Keratinocyte (primary cell): ENCODE data around the gene ZNF225. TPM values are rescaled to one million over a fixed set of nuclear protein-coding genes. Genes with fewer than 3 reads are reported as not detected.

Experiments
- DNase-seq: peaks from one replicate; pipeline ENCODE4 v3.0.0-alpha.2; 2011; ENCODE audit warnings: low read depth, missing footprints, low spot score
- FAIRE-seq: peaks from 2 replicates; lab custom pipeline; 2011; peaks lifted over from hg19 to GRCh38; lab: Jason Lieb, UNC
- H2AFZ ChIP-seq: 2 replicates; pipeline ENCODE4 v1.6.0; 2012; ENCODE audit warnings: low read length, control low read depth, inconsistent platforms; ENCODE audit not compliant: control insufficient read depth
- H3K27ac ChIP-seq: 2 replicates; pipeline ENCODE4 v1.5.1; 2011; ENCODE audit warnings: low read length; ENCODE audit not compliant: control insufficient read depth, insufficient read depth
- H3K27me3 ChIP-seq: 3 replicates; pipeline ENCODE4 v1.6.0; 2011; ENCODE audit warnings: low read length; ENCODE audit not compliant: control insufficient read depth, insufficient read depth; ENCODE audit errors: extremely low read depth
- H3K36me3 ChIP-seq, 2 experiments: 2 replicates in 1 of 2; 3 replicates in 1 of 2; pipeline ENCODE4 v1.5.1; 2011; ENCODE audit warnings: low read length in 2 of 2, mild to moderate bottlenecking in 1 of 2; ENCODE audit not compliant: control insufficient read depth in 2 of 2, insufficient read depth in 2 of 2; ENCODE audit errors: extremely low read depth in 1 of 2
- H3K4me1 ChIP-seq: 3 replicates; pipeline ENCODE4 v1.5.1; 2011; ENCODE audit warnings: low read length; ENCODE audit not compliant: control insufficient read depth, insufficient read depth; ENCODE audit errors: extremely low read depth
- H3K4me2 ChIP-seq: 3 replicates; pipeline ENCODE4 v1.6.0; 2011; ENCODE audit warnings: low read depth, low read length; ENCODE audit not compliant: control insufficient read depth, insufficient read depth; ENCODE audit errors: extremely low read depth
- H3K4me3 ChIP-seq, 3 experiments: fragments of 200-600 bp in 1 of 3; sonication (generic) in 1 of 3; 2 replicates in 2 of 3; 3 replicates in 1 of 3; pipeline ENCODE4 v1.5.1; 2011 to 2016; ENCODE audit warnings: low read length in 3 of 3, mild to moderate bottlenecking in 3 of 3, control low read depth in 2 of 3, inconsistent platforms in 1 of 3, low read depth in 1 of 3, mixed read lengths in 1 of 3, mixed run types in 1 of 3, moderate library complexity in 1 of 3; ENCODE audit not compliant: control insufficient read depth in 2 of 3, insufficient read depth in 2 of 3; ENCODE audit errors: extremely low read depth in 1 of 3
- H3K79me2 ChIP-seq: 2 replicates; pipeline ENCODE4 v1.6.0; 2012; ENCODE audit warnings: low read length; ENCODE audit not compliant: control insufficient read depth, insufficient read depth
- H3K9ac ChIP-seq: 3 replicates; pipeline ENCODE4 v1.6.0; 2011; ENCODE audit warnings: low read length; ENCODE audit not compliant: control insufficient read depth, insufficient read depth; ENCODE audit errors: extremely low read depth
- H3K9me1 ChIP-seq: 3 replicates; pipeline ENCODE4 v1.6.0; 2011; ENCODE audit warnings: low read length; ENCODE audit not compliant: control insufficient read depth, insufficient read depth; ENCODE audit errors: extremely low read depth
- H3K9me3 ChIP-seq: 2 replicates; pipeline ENCODE4 v1.5.1; 2012; ENCODE audit warnings: low read depth, low read length; ENCODE audit not compliant: control insufficient read depth
- H4K20me1 ChIP-seq: 3 replicates; pipeline ENCODE4 v1.6.0; 2011; ENCODE audit warnings: low read length; ENCODE audit not compliant: control insufficient read depth, insufficient read depth; ENCODE audit errors: extremely low read depth
- EZH2 ChIP-seq: IDR thresholded peaks from one replicate; pipeline ENCODE4 v1.6.1; 2012; ENCODE audit warnings: inconsistent platforms, mild to moderate bottlenecking, low read length, moderate library complexity
- dilution Hi-C: fragments of 300-500 bp; cut with MboI; formaldehyde crosslinking; loops from one replicate; pipeline ENCODE4 v1.7.0; 2020; ENCODE audit warnings: low sequenced_read_pairs; ENCODE audit not compliant: extremely low pct_ligation_motif_present
- polyA plus RNA-seq, 5 experiments: library from polyadenylated mRNA; depleted of rRNA in 3 of 5; stranded (reverse) in 3 of 5; stranded (forward) in 1 of 5; unstranded in 1 of 5; fragments of >200 nt; gene quantifications; 1 replicate in 1 of 5; 2 replicates in 3 of 5; 3 replicates in 1 of 5; pipeline versions ENCODE4 v1.2.1 to v1.2.3, GENCODE V29; 2011 to 2012; ENCODE audit warnings: missing spikeins in 2 of 5, low read depth in 1 of 5, low replicate concordance in 1 of 5
- TF ChIP-seq, protein P1 (sequence below), 3 experiments: IDR thresholded peaks in 1 of 3; conservative IDR thresholded peaks in 1 of 3; optimal IDR thresholded peaks in 1 of 3; 2 replicates in 2 of 3; 3 replicates in 1 of 3; pipeline versions ENCODE3 to v1.5.1; 2011; ENCODE audit warnings: low read length in 3 of 3, mild to moderate bottlenecking in 3 of 3, moderate library complexity in 2 of 3, control low read depth in 1 of 3, inconsistent platforms in 1 of 3; ENCODE audit not compliant: insufficient read depth in 2 of 3; ENCODE audit errors: extremely low read depth in 1 of 3

ZNF225 gene
- polyA plus RNA-seq, 1 donor (not counting 4 experiments of a cell fraction or from before 2014, with no cell fraction given) = 2.2 TPM

DNA sequence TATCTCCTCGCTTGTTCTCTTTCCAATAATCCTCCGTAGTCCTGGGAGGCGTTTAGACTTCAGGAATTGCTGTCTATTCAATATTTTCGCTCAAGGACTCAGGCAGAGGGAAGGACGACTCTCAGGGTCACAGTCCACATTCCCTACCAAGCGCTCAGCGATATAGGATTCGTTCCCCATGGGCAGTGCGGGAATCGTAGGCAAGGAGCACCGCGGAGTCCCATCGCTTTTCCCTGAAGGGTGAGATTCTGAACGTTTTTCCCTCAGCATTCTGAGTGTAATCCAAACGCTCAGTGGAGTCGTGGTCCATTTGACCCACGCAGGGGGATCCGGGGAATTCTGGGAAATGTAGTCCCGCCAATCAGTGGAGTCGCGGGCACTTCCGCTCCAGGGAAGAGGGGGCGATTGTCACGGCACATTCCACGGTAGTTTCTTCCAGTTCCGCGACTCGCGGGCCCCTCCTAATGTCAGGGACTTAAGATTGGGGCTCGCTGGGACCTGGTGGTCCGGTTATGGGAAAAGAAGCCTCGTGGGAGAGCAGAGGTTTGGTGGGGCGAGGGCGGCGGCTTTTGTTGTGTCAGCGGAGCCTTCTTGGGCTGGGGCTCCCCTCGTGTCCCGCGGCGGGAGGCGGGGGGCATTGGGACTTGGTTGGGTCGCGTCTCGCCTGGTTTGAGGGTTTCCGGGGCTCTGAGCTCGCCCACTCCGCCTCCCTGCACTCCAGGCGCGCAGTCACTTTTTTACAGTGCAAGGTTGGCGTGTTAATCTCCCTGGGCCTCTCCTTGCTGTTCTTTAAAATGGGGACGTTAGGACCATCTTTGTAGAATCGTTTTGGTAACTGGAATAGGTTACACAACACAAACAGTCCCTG is 28.2 kb downstream of the ZNF225 start, which contains the start of gene ZNF234:
TSS of gene ZNF234 (plus strand) at position 364 of the 868 bp plus-strand sequence. CDS start 3,079 bp downstream, outside the sequence.
- H4K20me1 ChIP-seq = no peaks in the 10 kb centered on the region
- peaks cover 15% of the 10 kb centered on the region for H3K4me1 ChIP-seq
- H2AFZ ChIP-seq = peak within 1 kb of the TSS; percentile 100
- no peaks in the 10 kb centered on the region for H3K9me3 ChIP-seq
- H3K36me3 ChIP-seq = peaks cover 0 to 17% of the 10 kb centered on the region in 2 experiments
- peak within 1 kb of the TSS; percentile 81 for H3K9ac ChIP-seq
- FAIRE-seq (peak; percentile 56), DNase-seq (no peak)
- H3K27me3 ChIP-seq = no peaks in the 10 kb centered on the region
- H3K4me3 ChIP-seq = peak within 1 kb of the TSS; percentile 52 to 95 (median 93)
- peak within 1 kb of the TSS; percentile 56 for H3K27ac ChIP-seq
- dilution Hi-C loops = no loop called here
- peak within 1 kb of the TSS; percentile 98 for H3K4me2 ChIP-seq
- TF ChIP-seq, protein P1, sequence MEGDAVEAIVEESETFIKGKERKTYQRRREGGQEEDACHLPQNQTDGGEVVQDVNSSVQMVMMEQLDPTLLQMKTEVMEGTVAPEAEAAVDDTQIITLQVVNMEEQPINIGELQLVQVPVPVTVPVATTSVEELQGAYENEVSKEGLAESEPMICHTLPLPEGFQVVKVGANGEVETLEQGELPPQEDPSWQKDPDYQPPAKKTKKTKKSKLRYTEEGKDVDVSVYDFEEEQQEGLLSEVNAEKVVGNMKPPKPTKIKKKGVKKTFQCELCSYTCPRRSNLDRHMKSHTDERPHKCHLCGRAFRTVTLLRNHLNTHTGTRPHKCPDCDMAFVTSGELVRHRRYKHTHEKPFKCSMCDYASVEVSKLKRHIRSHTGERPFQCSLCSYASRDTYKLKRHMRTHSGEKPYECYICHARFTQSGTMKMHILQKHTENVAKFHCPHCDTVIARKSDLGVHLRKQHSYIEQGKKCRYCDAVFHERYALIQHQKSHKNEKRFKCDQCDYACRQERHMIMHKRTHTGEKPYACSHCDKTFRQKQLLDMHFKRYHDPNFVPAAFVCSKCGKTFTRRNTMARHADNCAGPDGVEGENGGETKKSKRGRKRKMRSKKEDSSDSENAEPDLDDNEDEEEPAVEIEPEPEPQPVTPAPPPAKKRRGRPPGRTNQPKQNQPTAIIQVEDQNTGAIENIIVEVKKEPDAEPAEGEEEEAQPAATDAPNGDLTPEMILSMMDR (optimal IDR thresholded peaks at IDR 0.05 in 1 of 3, IDR thresholded peaks at IDR 0.05 in 1 of 3, conservative IDR thresholded peaks at IDR 0.05 in 1 of 3; ENCODE audit: extremely low read depth in 1 of 3, insufficient read depth in 2 of 3, low read length in 3 of 3) = peak in 1 of 3 experiments; percentile 9
- no peak for TF ChIP-seq EZH2
- H3K79me2 ChIP-seq = peaks cover 11% of the 10 kb centered on the region
- no peaks in the 10 kb centered on the region for H3K9me1 ChIP-seq

DNA sequence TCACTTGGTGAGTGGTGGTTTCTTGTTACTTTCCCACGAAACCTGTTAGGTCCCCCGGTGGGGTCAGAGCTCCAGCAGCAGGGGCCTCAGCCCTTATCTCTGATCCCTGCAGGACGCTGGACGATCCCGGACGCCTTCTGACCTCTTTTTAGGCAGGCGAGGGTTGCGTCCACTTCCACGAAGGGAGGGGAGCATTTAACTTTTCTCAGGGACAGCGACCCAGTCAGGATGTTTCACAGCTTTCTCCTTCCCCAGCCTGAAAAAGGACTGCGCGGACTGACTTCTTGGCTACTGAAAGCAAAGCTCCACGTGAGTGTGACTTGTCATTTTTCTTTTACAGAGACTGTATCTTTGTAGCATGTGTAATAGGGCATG is 28.8 kb downstream of the ZNF225 start:
- Histone ChIP-seq H3K79me2 (peaks cover 11% of the 10 kb centered on the region), H3K27me3 (no peaks in the 10 kb centered on the region), H3K9me1 (no peaks in the 10 kb centered on the region), H3K9ac (peak overlapping the region; percentile 81), H2AFZ (peak overlapping the region; percentile 100), H3K4me1 (peaks cover 15% of the 10 kb centered on the region), H3K4me2 (peak overlapping the region; percentile 98), H3K9me3 (no peaks in the 10 kb centered on the region), H3K4me3 (peak overlapping the region; percentile 52 to 95 (median 93)), H3K36me3 (peaks cover 0 to 17% of the 10 kb centered on the region in 2 experiments), H3K27ac (peak overlapping the region; percentile 56), H4K20me1 (no peaks in the 10 kb centered on the region)
- TF ChIP-seq EZH2 = no peak
- TF ChIP-seq, protein P1 (optimal IDR thresholded peaks at IDR 0.05 in 1 of 3, IDR thresholded peaks at IDR 0.05 in 1 of 3, conservative IDR thresholded peaks at IDR 0.05 in 1 of 3; ENCODE audit: extremely low read depth in 1 of 3, insufficient read depth in 2 of 3, low read length in 3 of 3) = no peak
- FAIRE-seq = no peak
- dilution Hi-C loops = no loop called here
- DNase-seq = no peak
